Heart right ventricle (tissue), 16 donors: ENCODE data around the gene CTNND2. TPM values are rescaled to one million over a fixed set of nuclear protein-coding genes. Genes with fewer than 3 reads are reported as not detected.

Source experiments
- ATAC-seq, 8 donors: fragments of 200-7000 bp; cut with Tn5 transposase; one replicate each; pipeline ENCODE4 v1.9.1; 2020; ENCODE audit warnings: mild to moderate bottlenecking in 8 of 8, moderate library complexity in 8 of 8, moderate number of reproducible peaks in 1 of 8
- DNase-seq, 2 donors: peaks; one replicate each; pipeline ENCODE4 v3.0.0-alpha.2; 2020
- H3K27ac ChIP-seq, 10 donors: fragments of 200-600 bp; sonication (generic) in 2 of 10; one replicate each; pipeline versions ENCODE4 v1.5.0 to v1.8.0; 2020 to 2022; ENCODE audit warnings: mild to moderate bottlenecking in 3 of 10
- H3K27me3 ChIP-seq, 7 donors: fragments of 200-600 bp; one replicate each; pipeline ENCODE4 v1.8.0; 2021 to 2022; ENCODE audit warnings: mild to moderate bottlenecking in 2 of 7
- H3K36me3 ChIP-seq, 9 donors: fragments of 200-600 bp; sonication (generic) in 1 of 9; one replicate each; pipeline versions ENCODE4 v1.5.0 to v1.8.0; 2020 to 2022; ENCODE audit warnings: mild to moderate bottlenecking in 2 of 9
- H3K4me1 ChIP-seq, 9 donors: fragments of 200-600 bp; sonication (generic) in 1 of 9; one replicate each; pipeline versions ENCODE4 v1.5.0 to v1.8.0; 2020 to 2022; ENCODE audit warnings: mild to moderate bottlenecking in 4 of 9
- H3K4me3 ChIP-seq, 10 donors: fragments of 200-600 bp; sonication (generic) in 2 of 10; one replicate each; pipeline versions ENCODE4 v1.5.0 to v1.8.0; 2020 to 2022; ENCODE audit warnings: mild to moderate bottlenecking in 7 of 10, moderate library complexity in 2 of 10
- H3K9me3 ChIP-seq, 11 donors: fragments of 200-600 bp in 10 of 11; sonication (generic) in 2 of 11; one replicate each; pipeline versions ENCODE4 v1.5.0 to v1.8.0; 2013 to 2022; ENCODE audit warnings: mild to moderate bottlenecking in 2 of 11, control low read depth in 1 of 11, moderate library complexity in 1 of 11
- WGBS, 2 donors: extraction: QIAGEN DNeasy Blood & Tissue Kit; methylation state at CpG; one replicate each; pipeline ENCODE4 v1.1.7; 2013; ENCODE audit warnings: inconsistent platforms in 1 of 2; 5-methylcytosine and 5-hydroxymethylcytosine counted together
- intact Hi-C, 10 donors: fragments of 100-400 bp; cut with DNase I; formaldehyde crosslinking; loops; one replicate each; pipeline versions ENCODE4 v1.11.1 to v1.14.2; 2022
- polyA plus RNA-seq, 2 donors: library from polyadenylated mRNA; stranded (reverse); fragments of 200-250 nt; gene quantifications; one replicate each; pipeline ENCODE4 v1.2.3, GENCODE V29; 2013
- total RNA-seq, 10 donors: library from RNA; stranded (reverse); fragmentation: NEBNext Ultra II Directional in 3 of 10; extraction: Animal tissue kit (Norgen Biotek cat#: 25700) in 3 of 10; gene quantifications; one replicate each; pipeline versions ENCODE4 v1.2.1 to v1.2.4, GENCODE V29; 2021 to 2023
- TF ChIP-seq, protein P1 (sequence below), 9 donors: fragments of 200-600 bp; sonication (generic) in 2 of 9; IDR thresholded peaks; one replicate each; pipeline versions ENCODE4 v1.5.0 to v1.8.0; 2021 to 2022; ENCODE audit warnings: antibody characterized with exemption in 9 of 9, mild to moderate bottlenecking in 5 of 9, moderate library complexity in 1 of 9
- donor health status: Arrhythmogenic right ventricular cardiomyopathy.
- donor health status: ischemic (EF 13 %, LVEDD 7.1; RV severe dilation, severe dysfunction).
- donor health status: healthy with polysubstance abuse.
- donor health status: DM: no; HTN: yes; CAD: no.
- donor health status: DM: no; HTN: no; CAD: no.
- donor health status: ischemic (EF 25% LVEDD 6.9; RV normal size, moderate dysfunction).
- donor health status: ischemic (EF 25% LVEDD 5.7; RV mildly dilated, moderate dysfunction).
- donor health status: healthy.
- donor health status: DM: yes; HTN: yes; CAD: no.
- donor health status: Ischemic cardiomyopathy.
- donor health status: ischemic (EF 35%, LVEDD 5.7; RV mildly dilated, moderate dysfunction).
- donor health status: nonischemic (EF 11% LVEDD 7.7; RV severe dilation, severe dysfunction).
- donor health status: DM: yes; HTN: yes; CAD: no.
- donor health status: PGD.
- donor health status: ischemic (EF 29% LVEDD 5.4; RV normal size, mild dysfunction).
- donor health status: nonischemic (EF 23%, LVEDD 6.1; RV moderate dilation, normal function).

Gene CTNND2
- total and polyA plus RNA-seq, 12 donors, result 1.1 to 29.6 (median 9.9) TPM

DNA sequence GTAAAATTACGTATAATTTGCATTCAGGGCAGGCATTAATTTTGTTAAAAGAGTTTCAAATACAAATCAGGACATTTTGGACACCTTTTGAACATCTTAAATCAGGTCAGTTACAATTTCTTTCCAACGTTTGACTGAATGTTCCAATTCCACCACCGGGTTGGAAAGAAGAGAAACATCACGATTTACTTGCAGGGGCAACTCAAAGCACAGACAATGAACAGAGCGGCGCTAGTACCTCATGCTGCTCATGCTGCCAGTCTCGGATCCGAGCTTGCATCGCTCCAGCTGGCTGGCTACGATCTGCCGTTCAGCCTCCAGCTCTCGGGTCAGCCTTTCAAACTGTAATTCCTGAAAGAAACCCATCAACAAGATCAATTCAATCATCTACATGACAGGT lies 339.5 kb downstream of the CTNND2 start:
- TF ChIP-seq, protein P1, sequence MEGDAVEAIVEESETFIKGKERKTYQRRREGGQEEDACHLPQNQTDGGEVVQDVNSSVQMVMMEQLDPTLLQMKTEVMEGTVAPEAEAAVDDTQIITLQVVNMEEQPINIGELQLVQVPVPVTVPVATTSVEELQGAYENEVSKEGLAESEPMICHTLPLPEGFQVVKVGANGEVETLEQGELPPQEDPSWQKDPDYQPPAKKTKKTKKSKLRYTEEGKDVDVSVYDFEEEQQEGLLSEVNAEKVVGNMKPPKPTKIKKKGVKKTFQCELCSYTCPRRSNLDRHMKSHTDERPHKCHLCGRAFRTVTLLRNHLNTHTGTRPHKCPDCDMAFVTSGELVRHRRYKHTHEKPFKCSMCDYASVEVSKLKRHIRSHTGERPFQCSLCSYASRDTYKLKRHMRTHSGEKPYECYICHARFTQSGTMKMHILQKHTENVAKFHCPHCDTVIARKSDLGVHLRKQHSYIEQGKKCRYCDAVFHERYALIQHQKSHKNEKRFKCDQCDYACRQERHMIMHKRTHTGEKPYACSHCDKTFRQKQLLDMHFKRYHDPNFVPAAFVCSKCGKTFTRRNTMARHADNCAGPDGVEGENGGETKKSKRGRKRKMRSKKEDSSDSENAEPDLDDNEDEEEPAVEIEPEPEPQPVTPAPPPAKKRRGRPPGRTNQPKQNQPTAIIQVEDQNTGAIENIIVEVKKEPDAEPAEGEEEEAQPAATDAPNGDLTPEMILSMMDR (IDR thresholded peaks at IDR 0.05), result no peak
- H3K27ac ChIP-seq, result no peak overlapping the region
- intact Hi-C loops, result no loop called here
- 87 to 92% methylated on average over 12 of the region's 12 CpGs for WGBS, 2 donors
- no peaks in the 10 kb centered on the region for H3K4me1 ChIP-seq
- no peaks in the 10 kb centered on the region for H3K9me3 ChIP-seq
- H3K27me3 ChIP-seq, result no peaks in the 10 kb centered on the region
- ATAC-seq (no peak), DNase-seq (no peak)
- no peaks in the 10 kb centered on the region for H3K36me3 ChIP-seq
- no peak overlapping the region for H3K4me3 ChIP-seq

DNA sequence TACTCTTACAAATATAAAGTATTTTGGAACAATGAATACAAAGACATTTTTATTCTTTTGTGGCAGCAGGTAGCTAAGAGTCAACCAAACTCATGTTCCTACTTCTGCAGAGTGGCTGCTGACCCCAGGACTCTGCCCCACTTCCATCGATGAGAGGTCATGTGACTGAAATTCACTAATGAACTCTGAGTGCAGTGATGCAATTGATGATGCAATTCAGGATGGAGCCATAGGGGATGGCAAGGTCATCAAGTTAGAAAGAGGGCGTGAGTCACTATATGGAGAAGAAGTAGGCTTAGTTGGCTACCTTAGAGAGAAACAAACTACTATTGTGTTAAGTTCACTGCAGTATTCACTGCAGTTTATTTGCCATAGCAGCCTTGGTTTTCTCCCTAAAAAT lies 340.4 kb downstream of the CTNND2 start:
- Histone ChIP-seq H3K27ac (no peak overlapping the region), H3K4me1 (no peaks in the 10 kb centered on the region), H3K4me3 (no peak overlapping the region), H3K36me3 (no peaks in the 10 kb centered on the region), H3K27me3 (no peaks in the 10 kb centered on the region), H3K9me3 (no peaks in the 10 kb centered on the region)
- TF ChIP-seq, protein P1 (IDR thresholded peaks at IDR 0.05), result no peak
- 82 to 89% methylated on average over 2 of the region's 2 CpGs for WGBS, 2 donors
- intact Hi-C loops, result no loop called here
- DNase-seq (no peak), ATAC-seq (no peak)

DNA sequence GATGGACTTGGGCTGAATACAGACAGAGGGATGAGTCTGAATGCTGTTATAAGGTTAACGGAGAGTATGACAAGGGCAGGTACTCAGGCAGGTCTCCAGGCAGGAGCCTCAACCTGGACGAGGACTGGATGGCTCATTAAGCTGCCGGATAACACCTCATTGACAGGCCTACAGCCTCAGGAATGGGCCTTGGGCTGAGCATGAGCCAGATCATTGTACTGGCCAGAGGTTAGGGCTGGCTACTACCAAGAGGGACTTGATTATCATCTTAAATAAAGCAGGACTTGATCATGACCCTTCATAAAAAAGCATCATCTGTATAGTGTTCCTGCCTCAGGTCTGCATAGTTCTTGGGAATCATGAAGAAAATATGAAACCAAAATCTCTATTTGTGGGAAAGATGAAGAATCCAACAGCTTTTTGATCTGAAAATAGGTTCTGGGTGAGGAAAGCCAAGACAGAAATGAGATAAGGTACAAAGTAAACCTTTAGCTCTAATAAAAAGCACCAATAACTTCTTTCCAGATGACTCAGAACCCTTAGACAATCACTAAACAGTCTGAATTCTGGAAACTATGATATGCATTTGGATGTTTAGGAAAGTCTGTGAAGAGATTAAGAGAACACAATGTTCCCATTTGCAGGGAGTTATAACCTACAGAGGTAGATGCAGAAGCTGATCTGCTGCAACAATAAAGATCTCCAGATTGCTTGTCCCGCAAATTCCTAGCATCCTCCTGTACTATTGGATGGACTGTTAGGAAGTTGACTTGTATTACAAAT lies 343.1 kb downstream of the CTNND2 start:
- H3K4me3 ChIP-seq, result no peak overlapping the region
- H3K4me1 ChIP-seq, result no peaks in the 10 kb centered on the region
- no peaks in the 10 kb centered on the region for H3K9me3 ChIP-seq
- H3K36me3 ChIP-seq, result no peaks in the 10 kb centered on the region
- ATAC-seq (no peak), DNase-seq (no peak)
- no peak overlapping the region for H3K27ac ChIP-seq
- intact Hi-C loops, result no loop called here
- H3K27me3 ChIP-seq, result no peaks in the 10 kb centered on the region
- TF ChIP-seq, protein P1 (IDR thresholded peaks at IDR 0.05), result no peak
- WGBS, 2 donors, result 85 to 87% methylated on average over 4 of the region's 4 CpGs

DNA sequence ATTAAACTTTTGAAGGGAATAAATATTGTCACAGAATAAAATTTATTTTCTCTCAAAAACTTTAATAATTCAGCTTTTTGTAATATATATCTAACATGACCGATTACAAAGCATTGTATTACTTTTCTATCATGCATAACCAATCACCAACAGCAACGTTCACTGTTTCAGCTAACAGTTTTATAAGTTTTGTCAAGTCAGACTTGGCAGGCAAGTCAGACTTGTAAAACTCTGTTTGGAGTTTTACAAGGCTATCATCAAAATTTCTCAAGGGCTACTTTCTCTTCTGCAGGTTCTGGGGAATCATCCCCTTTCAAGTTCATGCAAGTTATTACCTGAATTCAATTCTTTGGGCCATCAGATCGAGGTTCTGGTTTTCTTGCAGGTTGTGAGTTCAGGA lies 347.2 kb downstream of the CTNND2 start:
- H3K27me3 ChIP-seq, result no peaks in the 10 kb centered on the region
- intact Hi-C loops, result no loop called here
- no peaks in the 10 kb centered on the region for H3K36me3 ChIP-seq
- H3K4me1 ChIP-seq, result no peaks in the 10 kb centered on the region
- H3K27ac ChIP-seq, result no peak overlapping the region
- no peaks in the 10 kb centered on the region for H3K9me3 ChIP-seq
- H3K4me3 ChIP-seq, result no peak overlapping the region
- TF ChIP-seq, protein P1 (IDR thresholded peaks at IDR 0.05), result no peak
- WGBS, 2 donors, result 68 to 76% methylated on average over 3 of the region's 3 CpGs
- ATAC-seq, result no peak
- no peak for DNase-seq
